Fibroblast of villous mesenchyme (primary cell): Measurements from ENCODE around the gene DENND6B. TPM values are rescaled to one million over a fixed set of nuclear protein-coding genes. Genes with fewer than 3 reads are reported as not detected.

Source experiments
- DNase-seq: peaks from one replicate; pipeline ENCODE4 v3.0.0-alpha.2; 2010; ENCODE audit warnings: low read depth
- H3K4me3 ChIP-seq: 2 replicates; pipeline ENCODE4 v1.5.1; 2011; ENCODE audit warnings: low read depth, mild to moderate bottlenecking, low read length
- CTCF ChIP-seq: IDR thresholded peaks from 2 replicates; pipeline ENCODE4 v1.5.1; 2012; ENCODE audit warnings: low read depth, mild to moderate bottlenecking, low read length; ENCODE audit not compliant: insufficient read depth
- total RNA-seq: library from RNA; depleted of rRNA; stranded (reverse); fragments of >200 nt; gene quantifications from 2 replicates; pipeline ENCODE4 v1.2.3, GENCODE V29; 2012

Gene DENND6B
- total RNA-seq, 1 donor: 2.6 TPM

- TF ChIP-seq CTCF: no peak
- DNase-seq: peak; percentile 81
- H3K4me3 ChIP-seq: peak within 1 kb of the TSS; percentile 80
Measured at GRCh38 chr22:50306753-50307749, 19.8 kb downstream of the DENND6B start, which contains the start of gene PLXNB2. TSS of gene PLXNB2 (minus strand) at chr22:50307646. CDS start at chr22:50290584, 17,062 bp downstream.

GRCh38 chr22:50305923-50306566 is 20.8 kb downstream of the DENND6B start:
- peak; percentile 95 for DNase-seq
- peak overlapping the region; percentile 80 for H3K4me3 ChIP-seq
- no peak for TF ChIP-seq CTCF

- no peak for TF ChIP-seq CTCF
- H3K4me3 ChIP-seq: peak overlapping the region; percentile 80
Measured at GRCh38 chr22:50305393-50305922, 21.4 kb downstream of the DENND6B start.

GRCh38 chr22:50304528-50305392 is 22.1 kb downstream of the DENND6B start:
- H3K4me3 ChIP-seq: peak overlapping the region; percentile 80
- no peak for DNase-seq
- TF ChIP-seq CTCF: no peak

More at GRCh38 chr22:50305393-50305922, 21.4 kb downstream of the DENND6B start:
- DNase-seq: no peak

- peak overlapping the region; percentile 80 for H3K4me3 ChIP-seq
- TF ChIP-seq CTCF: peak; percentile 17
- DNase-seq: no peak
Measured at GRCh38 chr22:50303848-50304527, 22.8 kb downstream of the DENND6B start.
